ENCODE measurements around the gene CYP4F3.

The CYP4F3 gene

DNA sequence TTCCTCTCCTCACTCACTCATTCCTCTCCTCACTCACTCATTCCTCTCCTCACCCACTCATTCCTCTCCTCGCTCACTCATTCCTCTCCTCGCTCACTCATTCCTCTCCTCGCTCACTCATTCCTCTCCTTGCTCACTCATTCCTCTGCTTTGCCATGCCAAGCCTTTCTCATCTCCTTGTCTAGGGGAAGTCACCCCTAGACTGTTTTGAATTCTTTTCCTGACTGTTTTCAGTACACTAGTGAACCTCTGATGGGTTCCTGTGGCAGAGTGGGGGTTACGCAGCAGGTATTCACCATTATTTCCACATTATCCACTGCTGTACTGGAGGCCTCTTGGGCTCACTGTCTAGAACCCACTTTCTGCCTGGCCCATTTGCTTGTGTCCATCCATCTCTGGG lies 24.5 kb upstream of the CYP4F3 start:
- no peak overlapping the region for H3K4me3 ChIP-seq (ENCODE audit: low read length)
- H3K4me1 ChIP-seq (ENCODE audit: control insufficient read depth, insufficient read depth, low read length), result peaks cover 5% of the 10 kb centered on the region
- H3K9ac ChIP-seq (ENCODE audit: low read length), result no peak overlapping the region
- H3K36me3 ChIP-seq (ENCODE audit: control insufficient read depth, insufficient read depth, low read length, severe bottlenecking), result no peaks in the 10 kb centered on the region
- no peaks in the 10 kb centered on the region for H3K9me3 ChIP-seq (ENCODE audit: control insufficient read depth, low read length)
- peaks cover 23% of the 10 kb centered on the region for H3K27me3 ChIP-seq (replicated peaks; ENCODE audit: control insufficient read depth, insufficient read depth, low read length)
- no peak for DNase-seq (ENCODE audit: low read depth)

DNA sequence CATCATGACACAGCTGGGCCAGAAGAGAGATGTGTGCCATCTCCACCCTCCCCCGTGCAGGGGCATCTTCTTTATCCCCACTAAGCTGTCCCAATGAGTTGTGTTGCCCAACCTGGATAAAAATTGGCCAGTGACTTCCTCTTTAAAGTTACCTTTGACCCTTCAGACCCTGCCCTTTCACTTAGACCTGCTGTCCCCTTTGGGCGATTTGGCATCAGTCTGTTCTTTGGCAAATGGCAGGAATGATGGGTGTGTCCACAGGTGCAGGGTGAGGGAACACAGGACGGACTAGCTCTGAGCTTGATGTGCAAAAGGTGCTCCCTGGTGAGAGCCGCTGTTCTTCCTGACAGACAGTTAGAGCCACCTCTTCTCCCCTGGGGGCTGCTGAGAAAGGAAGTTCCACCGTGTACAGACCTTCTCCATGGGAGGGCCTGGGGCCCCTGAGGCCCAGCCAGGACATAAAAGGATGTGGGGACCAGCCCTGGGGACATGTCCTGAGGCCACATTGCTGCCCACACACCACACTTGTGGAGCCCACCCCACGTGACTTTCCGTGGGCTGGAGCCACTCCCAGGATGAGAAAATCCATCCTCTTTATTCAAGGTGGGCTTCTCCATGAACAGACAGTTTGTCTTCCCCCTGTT lies 23.9 kb upstream of the CYP4F3 start:
- no peaks in the 10 kb centered on the region for H3K9me3 ChIP-seq (ENCODE audit: control insufficient read depth, low read length)
- DNase-seq (ENCODE audit: low read depth), result no peak
- H3K4me1 ChIP-seq (ENCODE audit: control insufficient read depth, insufficient read depth, low read length), result peaks cover 5% of the 10 kb centered on the region
- no peak overlapping the region for H3K4me3 ChIP-seq (ENCODE audit: low read length)
- no peak overlapping the region for H3K9ac ChIP-seq (ENCODE audit: low read length)
- peaks cover 23% of the 10 kb centered on the region for H3K27me3 ChIP-seq (replicated peaks; ENCODE audit: control insufficient read depth, insufficient read depth, low read length)
- no peaks in the 10 kb centered on the region for H3K36me3 ChIP-seq (ENCODE audit: control insufficient read depth, insufficient read depth, low read length, severe bottlenecking)

GRCh38 chr19:15618321-15618720 lies 22.4 kb upstream of the CYP4F3 start:
- H3K9ac ChIP-seq (ENCODE audit: low read length), result no peak overlapping the region
- H3K4me1 ChIP-seq (ENCODE audit: control insufficient read depth, insufficient read depth, low read length), result peaks cover 5% of the 10 kb centered on the region
- peaks cover 28% of the 10 kb centered on the region for H3K27me3 ChIP-seq (replicated peaks; ENCODE audit: control insufficient read depth, insufficient read depth, low read length)
- H3K9me3 ChIP-seq (ENCODE audit: control insufficient read depth, low read length), result no peaks in the 10 kb centered on the region
- no peak overlapping the region for H3K4me3 ChIP-seq (ENCODE audit: low read length)
- DNase-seq (ENCODE audit: low read depth), result no peak
- no peaks in the 10 kb centered on the region for H3K36me3 ChIP-seq (ENCODE audit: control insufficient read depth, insufficient read depth, low read length, severe bottlenecking)

GRCh38 chr19:15621801-15622200 lies 18.9 kb upstream of the CYP4F3 start:
- H3K4me3 ChIP-seq (ENCODE audit: low read length), result no peak overlapping the region
- H3K9ac ChIP-seq (ENCODE audit: low read length), result no peak overlapping the region
- H3K9me3 ChIP-seq (ENCODE audit: control insufficient read depth, low read length), result no peaks in the 10 kb centered on the region
- no peaks in the 10 kb centered on the region for H3K36me3 ChIP-seq (ENCODE audit: control insufficient read depth, insufficient read depth, low read length, severe bottlenecking)
- H3K27me3 ChIP-seq (replicated peaks; ENCODE audit: control insufficient read depth, insufficient read depth, low read length), result peaks cover 28% of the 10 kb centered on the region
- peaks cover 5% of the 10 kb centered on the region for H3K4me1 ChIP-seq (ENCODE audit: control insufficient read depth, insufficient read depth, low read length)
- DNase-seq (ENCODE audit: low read depth), result no peak

DNA sequence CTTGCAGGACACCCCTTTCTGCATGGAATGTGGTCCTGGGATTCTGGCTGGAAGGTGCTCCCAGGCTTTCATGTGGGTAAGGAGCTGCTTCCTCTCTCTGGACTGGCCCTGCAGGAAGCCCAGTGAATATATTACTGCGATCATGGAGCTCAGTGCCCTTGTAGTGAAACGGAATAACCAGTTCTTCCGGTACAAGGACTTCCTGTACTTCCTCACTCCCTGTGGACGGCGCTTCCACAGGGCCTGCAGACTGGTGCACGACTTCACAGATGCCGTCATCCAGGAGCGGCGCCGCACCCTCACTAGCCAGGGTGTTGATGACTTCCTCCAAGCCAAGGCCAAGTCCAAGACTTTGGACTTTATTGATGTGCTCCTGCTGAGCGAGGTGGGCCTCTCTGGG lies 17.7 kb upstream of the CYP4F3 start:
- no peak overlapping the region for H3K4me3 ChIP-seq (ENCODE audit: low read length)
- H3K9ac ChIP-seq (ENCODE audit: low read length), result no peak overlapping the region
- DNase-seq (ENCODE audit: low read depth), result no peak
- no peaks in the 10 kb centered on the region for H3K36me3 ChIP-seq (ENCODE audit: control insufficient read depth, insufficient read depth, low read length, severe bottlenecking)
- peaks cover 4% of the 10 kb centered on the region for H3K9me3 ChIP-seq (ENCODE audit: control insufficient read depth, low read length)
- peaks cover 23% of the 10 kb centered on the region for H3K27me3 ChIP-seq (replicated peaks; ENCODE audit: control insufficient read depth, insufficient read depth, low read length)
- peaks cover 5% of the 10 kb centered on the region for H3K4me1 ChIP-seq (ENCODE audit: control insufficient read depth, insufficient read depth, low read length)

- DNase-seq (ENCODE audit: low read depth), result no peak
- no peak overlapping the region for H3K9ac ChIP-seq (ENCODE audit: low read length)
- no peak overlapping the region for H3K4me3 ChIP-seq (ENCODE audit: low read length)
- H3K27me3 ChIP-seq (replicated peaks; ENCODE audit: control insufficient read depth, insufficient read depth, low read length), result peaks cover 27% of the 10 kb centered on the region
- peaks cover 5% of the 10 kb centered on the region for H3K4me1 ChIP-seq (ENCODE audit: control insufficient read depth, insufficient read depth, low read length)
- H3K36me3 ChIP-seq (ENCODE audit: control insufficient read depth, insufficient read depth, low read length, severe bottlenecking), result no peaks in the 10 kb centered on the region
- peaks cover 6% of the 10 kb centered on the region for H3K9me3 ChIP-seq (ENCODE audit: control insufficient read depth, low read length)
Measured at GRCh38 chr19:15623711-15624318, 16.9 kb upstream of the CYP4F3 start.

- Histone ChIP-seq H3K9ac (ENCODE audit: low read length) (no peak overlapping the region), H3K4me3 (ENCODE audit: low read length) (no peak overlapping the region), H3K27me3 (replicated peaks; ENCODE audit: control insufficient read depth, insufficient read depth, low read length) (peaks cover 13% of the 10 kb centered on the region), H3K9me3 (ENCODE audit: control insufficient read depth, low read length) (peaks cover 6% of the 10 kb centered on the region), H3K4me1 (ENCODE audit: control insufficient read depth, insufficient read depth, low read length) (no peaks in the 10 kb centered on the region), H3K36me3 (ENCODE audit: control insufficient read depth, insufficient read depth, low read length, severe bottlenecking) (no peaks in the 10 kb centered on the region)
- no peak for DNase-seq (ENCODE audit: low read depth)
Measured at GRCh38 chr19:15628236-15629002, 12.3 kb upstream of the CYP4F3 start.

GRCh38 chr19:15629003-15629880 lies 11.5 kb upstream of the CYP4F3 start:
- Histone ChIP-seq H3K4me1 (ENCODE audit: control insufficient read depth, insufficient read depth, low read length) (no peaks in the 10 kb centered on the region), H3K27me3 (replicated peaks; ENCODE audit: control insufficient read depth, insufficient read depth, low read length) (peaks cover 12% of the 10 kb centered on the region), H3K4me3 (ENCODE audit: low read length) (no peak overlapping the region), H3K36me3 (ENCODE audit: control insufficient read depth, insufficient read depth, low read length, severe bottlenecking) (no peaks in the 10 kb centered on the region), H3K9ac (ENCODE audit: low read length) (no peak overlapping the region), H3K9me3 (ENCODE audit: control insufficient read depth, low read length) (peaks cover 6% of the 10 kb centered on the region)
- peak; percentile 74 for DNase-seq (ENCODE audit: low read depth)

- Histone ChIP-seq H3K27me3 (replicated peaks; ENCODE audit: control insufficient read depth, insufficient read depth, low read length) (peaks cover 12% of the 10 kb centered on the region), H3K9me3 (ENCODE audit: control insufficient read depth, low read length) (peaks cover 6% of the 10 kb centered on the region), H3K9ac (ENCODE audit: low read length) (no peak overlapping the region), H3K4me3 (ENCODE audit: low read length) (no peak overlapping the region), H3K36me3 (ENCODE audit: control insufficient read depth, insufficient read depth, low read length, severe bottlenecking) (no peaks in the 10 kb centered on the region), H3K4me1 (ENCODE audit: control insufficient read depth, insufficient read depth, low read length) (no peaks in the 10 kb centered on the region)
- peak; percentile 17 for DNase-seq (ENCODE audit: low read depth)
Measured at GRCh38 chr19:15631817-15632216, 8.9 kb upstream of the CYP4F3 start.

DNA sequence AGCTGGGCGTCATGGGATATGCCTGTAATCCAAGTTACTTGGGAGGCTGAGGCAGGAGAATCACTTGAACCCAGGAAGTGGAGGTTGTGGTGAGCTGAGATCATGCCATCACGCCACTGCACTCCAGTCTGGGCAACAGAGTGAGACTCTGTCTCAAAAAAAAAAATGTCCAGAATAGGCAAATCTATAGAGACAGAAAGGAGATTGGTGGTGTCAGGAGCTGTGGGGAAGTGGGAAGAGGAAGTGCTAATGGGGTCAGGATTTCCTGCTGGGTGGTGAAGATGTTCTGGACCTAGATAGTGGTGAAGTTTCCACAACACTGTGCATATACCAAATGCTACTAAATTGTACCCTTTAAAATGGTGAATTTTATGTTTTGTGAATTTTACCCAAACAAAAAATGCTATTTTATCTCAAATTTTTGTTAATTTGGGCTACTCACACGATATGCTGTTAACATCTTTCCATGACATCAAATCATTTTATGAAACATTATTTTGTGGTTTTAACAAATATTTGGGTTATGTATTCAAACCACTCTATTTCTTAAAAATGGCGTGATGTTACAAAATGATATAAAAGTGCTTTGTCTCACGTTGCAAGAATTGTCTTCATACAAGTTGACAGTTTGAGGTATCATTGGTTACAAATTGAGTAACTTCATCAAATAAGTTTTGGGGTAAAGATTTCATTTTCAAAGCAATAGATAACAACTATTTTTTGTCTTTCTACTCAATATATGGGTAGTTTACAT lies 7.4 kb upstream of the CYP4F3 start:
- Histone ChIP-seq H3K9ac (ENCODE audit: low read length) (no peak overlapping the region), H3K4me3 (ENCODE audit: low read length) (no peak overlapping the region), H3K36me3 (ENCODE audit: control insufficient read depth, insufficient read depth, low read length, severe bottlenecking) (no peaks in the 10 kb centered on the region), H3K4me1 (ENCODE audit: control insufficient read depth, insufficient read depth, low read length) (no peaks in the 10 kb centered on the region), H3K27me3 (replicated peaks; ENCODE audit: control insufficient read depth, insufficient read depth, low read length) (peaks cover 10% of the 10 kb centered on the region), H3K9me3 (ENCODE audit: control insufficient read depth, low read length) (peaks cover under 1% of the 10 kb centered on the region)
- no peak for DNase-seq (ENCODE audit: low read depth)

Measured in adipocyte (in vitro differentiated cells).